ENCODE results near the gene THSD4.

- TF ChIP-seq CTCF (conservative IDR thresholded peaks at IDR 0.05) (no peak), ZFX (IDR thresholded peaks at IDR 0.05) (no peak)
Measured at GRCh38 chr15:71357321-71357732, 242.1 kb downstream of the THSD4 start.

Data from C4-2B (cell line).